ENCODE results near the gene ZMYND10.

ZMYND10 gene

DNA sequence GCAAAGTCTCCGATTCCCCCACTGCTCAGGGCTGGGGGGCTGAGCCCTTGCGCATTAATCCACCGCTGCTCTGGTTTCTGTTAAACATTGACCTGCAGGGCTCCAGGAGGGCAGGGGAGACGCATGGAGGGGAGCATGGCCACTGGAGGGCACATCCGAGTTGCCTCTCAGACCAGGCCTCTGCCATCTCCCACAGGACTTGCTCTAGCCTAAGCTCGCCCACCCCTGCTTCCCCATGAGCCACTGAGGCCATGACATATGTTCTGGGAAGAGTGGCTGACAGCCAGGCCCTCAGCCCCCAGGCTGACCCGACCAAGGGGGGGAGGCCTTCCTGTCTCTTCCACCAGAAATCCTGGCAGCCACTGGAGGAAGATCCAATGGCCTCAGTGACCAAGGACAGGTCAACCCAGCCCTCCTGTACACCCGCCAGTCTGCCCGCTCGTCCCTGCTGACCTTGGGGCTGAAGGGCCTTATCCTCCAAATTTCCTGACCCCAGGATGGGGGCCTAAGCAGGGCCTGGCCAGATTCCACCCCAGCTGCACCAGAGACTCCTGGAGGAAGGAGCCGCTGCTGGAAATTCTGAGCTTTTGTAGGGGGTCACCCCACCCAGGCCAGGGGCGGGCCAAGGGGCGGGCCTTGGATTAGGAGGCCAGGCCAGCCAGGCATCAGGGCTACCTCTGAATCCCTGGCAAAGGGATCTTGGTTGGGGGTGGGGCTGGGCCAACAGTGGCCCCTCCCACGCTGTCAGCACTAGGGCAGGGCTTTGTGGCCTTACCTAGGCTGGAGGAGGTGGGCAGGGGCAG is 42.3 kb downstream of the ZMYND10 start, which contains the start of gene HYAL1:
Gene HYAL1 (minus strand): TSS at position 562 of the 803 bp plus-strand sequence. CDS start 618 bp downstream, outside the sequence.
- no peak for DNase-seq (ENCODE audit: low read depth in 2 of 2)

DNA sequence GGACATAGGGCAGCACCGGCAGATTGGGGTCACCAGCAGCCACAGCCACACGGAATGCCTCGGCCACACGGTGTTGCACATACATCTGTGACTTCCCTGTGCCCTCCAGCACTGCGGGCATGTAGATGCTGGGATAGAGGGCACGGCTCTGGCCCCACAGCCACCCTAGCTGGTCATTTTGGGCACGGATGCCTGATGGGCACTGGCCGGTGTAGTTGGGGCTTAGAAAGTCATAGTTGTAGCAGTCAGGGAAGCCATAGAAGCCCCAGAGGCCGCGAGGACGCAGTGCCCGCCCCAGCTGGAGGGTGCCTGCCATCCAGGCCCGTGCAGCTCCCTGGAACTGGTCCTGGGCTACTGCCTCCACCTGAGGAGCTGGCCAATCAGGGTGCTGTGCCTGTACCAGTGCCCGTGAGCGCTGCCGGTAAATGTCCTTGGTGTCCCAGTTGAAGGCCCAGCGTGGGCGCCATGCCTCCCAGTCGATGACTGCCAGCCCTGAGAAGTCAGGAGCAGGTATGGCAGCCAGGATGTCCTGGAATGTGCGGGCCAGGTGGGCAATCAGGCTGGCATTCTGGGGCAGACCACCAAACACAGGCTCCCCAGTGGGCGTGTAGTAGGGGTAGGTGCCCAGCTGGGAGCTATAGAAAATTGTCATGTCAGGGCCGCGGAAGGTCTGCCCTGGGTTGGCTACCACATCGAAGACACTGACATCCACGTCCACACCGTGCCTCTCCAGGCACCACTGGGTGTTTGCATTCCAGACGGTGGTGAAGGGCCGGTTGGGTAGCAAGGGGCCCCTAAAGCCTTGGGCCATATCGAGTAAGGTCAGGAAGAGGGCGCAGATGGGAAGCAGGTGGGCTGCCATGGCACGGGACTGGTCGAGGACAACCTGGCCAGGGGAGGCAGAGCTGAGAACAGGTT is 43.2 kb downstream of the ZMYND10 start:
- no peak for DNase-seq (ENCODE audit: low read depth in 2 of 2)

DNA sequence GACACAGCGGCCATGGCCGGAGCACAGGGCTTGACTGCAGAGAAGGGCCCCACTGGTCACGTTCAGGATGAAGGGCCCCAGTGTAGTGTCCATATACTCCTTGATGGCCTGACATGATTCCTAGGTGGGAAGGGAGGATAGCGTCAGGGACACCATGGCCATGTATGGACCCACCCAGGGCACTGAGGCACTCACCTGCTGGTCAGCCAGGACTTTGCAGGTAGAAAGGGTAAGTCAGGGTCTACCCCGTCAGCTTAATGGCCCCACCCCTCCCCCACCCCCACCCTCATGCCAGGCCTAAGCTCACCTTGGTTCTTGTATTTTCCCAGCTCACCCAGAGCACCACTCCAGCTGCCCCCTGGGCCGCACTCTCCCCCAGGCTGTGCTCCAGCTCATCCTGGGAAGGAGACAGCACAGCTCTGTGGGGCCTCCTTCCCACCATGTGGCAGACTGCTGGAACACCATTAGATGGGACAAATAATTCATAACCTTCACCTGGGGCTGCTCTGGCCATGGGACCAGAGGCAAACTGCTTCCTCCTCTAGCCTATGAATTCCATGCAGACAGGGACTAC is 44.8 kb downstream of the ZMYND10 start:
- no peak for DNase-seq (ENCODE audit: low read depth in 2 of 2)

DNA sequence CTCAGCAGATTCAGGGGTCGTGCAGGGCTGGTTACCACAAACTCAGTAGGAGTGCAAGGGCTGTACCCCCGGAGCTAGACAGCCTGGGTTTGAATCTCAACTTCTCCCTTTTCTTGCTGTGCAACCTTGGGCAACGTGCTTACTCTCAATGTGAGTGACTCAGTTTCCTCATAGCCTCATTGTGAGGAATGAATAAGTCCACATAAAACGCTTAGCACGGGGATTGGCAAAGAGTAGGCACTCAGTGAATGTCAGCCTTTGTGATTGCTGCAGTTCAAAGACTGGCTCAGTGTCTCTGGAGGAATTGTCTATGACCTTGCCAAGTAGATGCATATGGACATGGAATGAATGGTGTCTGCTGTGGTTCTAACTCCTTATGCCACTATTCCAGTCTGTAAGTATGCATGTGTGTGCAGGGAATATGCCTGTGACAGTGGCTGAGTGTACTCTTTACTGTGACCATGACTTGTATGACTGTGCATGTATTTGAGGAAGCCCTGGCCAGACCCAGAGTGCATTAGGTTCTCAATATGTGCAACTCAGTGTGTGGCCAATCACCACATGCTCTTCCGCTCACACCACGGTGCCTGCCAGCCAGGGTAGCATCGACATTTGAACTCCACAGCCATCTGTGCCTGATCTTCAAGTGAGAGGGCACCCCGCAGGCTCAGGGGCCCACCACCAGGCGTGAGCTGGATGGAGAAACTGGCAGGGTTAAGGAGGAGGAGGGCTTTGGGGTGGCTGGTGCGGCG is 45.4 kb downstream of the ZMYND10 start:
- DNase-seq (ENCODE audit: low read depth in 2 of 2) = no peak

DNA sequence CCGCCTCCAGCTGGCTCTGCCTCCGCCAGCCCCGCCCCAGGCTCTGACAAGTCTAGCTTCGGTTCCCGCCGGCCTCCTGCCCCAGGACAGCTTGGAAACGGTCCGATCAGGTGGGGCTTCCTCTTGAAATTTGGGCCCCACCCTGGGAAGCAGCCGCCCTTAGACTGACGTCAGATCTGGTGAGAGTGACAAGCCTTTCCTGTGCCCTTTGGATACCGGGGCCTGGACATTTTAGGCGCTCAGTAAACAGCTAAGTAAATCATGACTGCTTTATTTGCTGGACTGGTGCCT is 45.9 kb downstream of the ZMYND10 start:
- DNase-seq (ENCODE audit: low read depth in 2 of 2) = no peak

DNA sequence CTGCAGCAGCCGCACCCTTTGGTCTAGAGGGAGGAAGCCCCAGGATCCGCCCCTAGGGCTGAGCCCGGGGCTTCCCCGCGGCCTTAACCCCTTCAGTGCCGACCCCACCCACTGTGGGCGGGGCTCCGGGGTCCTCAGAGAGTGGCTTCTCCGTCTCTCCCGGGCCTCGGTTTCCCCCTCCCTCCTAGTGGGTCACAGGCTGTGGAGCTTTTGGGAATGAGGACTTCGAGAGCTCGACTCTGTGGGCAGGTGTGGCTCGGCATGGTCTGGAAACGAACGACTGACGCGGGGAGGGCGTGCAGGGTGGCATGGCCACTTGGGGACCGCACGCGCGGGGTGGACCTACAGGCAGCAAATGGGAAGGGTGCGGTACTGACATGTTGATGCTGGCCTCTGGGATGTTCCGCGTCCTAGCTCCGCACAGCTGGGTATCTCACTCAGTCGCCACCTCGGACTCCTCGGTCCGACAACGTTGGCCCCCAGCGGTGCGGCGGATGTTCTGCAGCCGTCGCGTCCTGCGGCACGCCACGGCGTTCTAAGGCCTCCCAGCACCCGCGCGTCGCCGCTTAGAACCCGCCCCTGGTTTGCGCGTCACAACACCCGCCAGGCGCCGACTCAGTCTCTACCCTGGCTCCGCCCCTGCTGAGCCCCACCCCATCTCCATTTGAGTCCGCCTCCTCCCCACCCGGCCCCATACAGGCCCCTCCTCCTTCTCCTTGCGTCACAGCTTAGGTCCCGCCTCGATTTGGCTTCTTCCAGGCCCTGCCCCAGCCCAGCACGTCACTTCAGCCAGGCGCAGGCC is 46.5 kb downstream of the ZMYND10 start, which contains the start of the genes HYAL3 and NAA80:
Gene HYAL3 (minus strand): TSS at position 570 of the 802 bp plus-strand sequence. CDS start 3,803 bp downstream, outside the sequence.
Gene NAA80 (minus strand): TSS at position 570 of the 802 bp plus-strand sequence. CDS start 1,942 bp downstream, outside the sequence.
- peak; percentile 98 for DNase-seq (ENCODE audit: low read depth in 2 of 2)

DNA sequence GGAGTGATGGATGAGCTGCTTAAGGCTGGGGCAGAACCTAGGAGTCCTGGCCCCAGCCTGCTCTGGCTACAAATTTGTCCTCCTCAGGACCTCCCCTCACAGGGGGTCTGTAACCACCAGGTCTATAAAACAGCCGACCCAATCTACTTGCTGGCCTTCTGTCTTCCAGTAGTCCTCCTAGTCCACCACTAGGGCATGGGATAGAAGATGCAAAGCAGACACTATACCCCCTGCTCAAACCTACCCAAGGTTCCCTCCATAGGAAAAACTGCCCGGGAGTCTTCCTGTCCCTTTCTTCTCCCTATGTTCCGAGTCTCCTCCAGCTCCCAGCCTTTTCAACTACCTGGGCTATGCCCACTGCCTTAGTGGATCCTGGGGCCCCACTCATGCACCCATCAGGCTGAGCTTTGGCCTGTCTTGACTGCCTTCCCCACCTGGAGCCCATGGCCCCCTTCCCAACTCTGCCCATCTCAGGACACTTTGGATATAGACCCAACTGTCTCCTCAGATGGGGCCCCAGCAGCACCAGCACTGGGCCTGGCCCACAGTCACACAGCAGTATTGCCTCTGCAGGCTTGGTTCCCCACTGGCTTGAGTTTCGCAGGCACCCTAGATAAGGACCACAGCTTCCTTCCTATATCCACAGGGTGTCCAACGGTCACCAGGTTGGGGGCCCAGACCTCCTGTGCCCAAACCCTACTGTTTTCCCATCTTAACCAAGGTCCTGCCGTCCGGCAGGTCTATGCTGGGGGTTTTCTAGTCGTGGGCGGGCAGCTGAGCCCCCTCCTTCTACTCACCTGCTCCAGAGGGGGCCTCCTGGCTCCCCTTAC is 47.4 kb downstream of the ZMYND10 start:
- no peak for DNase-seq (ENCODE audit: low read depth in 2 of 2)

DNA sequence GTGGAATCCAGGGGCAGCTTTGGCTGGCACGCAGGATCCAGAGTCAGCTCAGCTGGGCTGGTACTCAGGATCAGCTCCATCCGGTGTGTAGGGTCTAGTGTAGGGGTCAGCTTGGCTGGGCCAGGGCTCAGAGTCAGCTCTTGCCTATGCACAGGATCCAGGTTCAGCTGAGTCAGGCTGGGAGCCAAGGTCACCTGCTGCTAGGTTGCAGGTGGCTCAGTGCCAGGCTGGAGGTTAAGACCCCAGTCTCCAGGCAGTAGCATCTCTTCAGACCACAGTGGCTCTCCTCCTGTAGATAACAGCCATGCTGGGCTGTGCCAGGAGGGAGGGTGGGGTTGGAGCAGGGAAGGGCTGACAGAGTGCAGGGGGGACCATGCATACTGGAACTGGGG is 48.2 kb downstream of the ZMYND10 start:
- DNase-seq (ENCODE audit: low read depth in 2 of 2) = no peak

DNA sequence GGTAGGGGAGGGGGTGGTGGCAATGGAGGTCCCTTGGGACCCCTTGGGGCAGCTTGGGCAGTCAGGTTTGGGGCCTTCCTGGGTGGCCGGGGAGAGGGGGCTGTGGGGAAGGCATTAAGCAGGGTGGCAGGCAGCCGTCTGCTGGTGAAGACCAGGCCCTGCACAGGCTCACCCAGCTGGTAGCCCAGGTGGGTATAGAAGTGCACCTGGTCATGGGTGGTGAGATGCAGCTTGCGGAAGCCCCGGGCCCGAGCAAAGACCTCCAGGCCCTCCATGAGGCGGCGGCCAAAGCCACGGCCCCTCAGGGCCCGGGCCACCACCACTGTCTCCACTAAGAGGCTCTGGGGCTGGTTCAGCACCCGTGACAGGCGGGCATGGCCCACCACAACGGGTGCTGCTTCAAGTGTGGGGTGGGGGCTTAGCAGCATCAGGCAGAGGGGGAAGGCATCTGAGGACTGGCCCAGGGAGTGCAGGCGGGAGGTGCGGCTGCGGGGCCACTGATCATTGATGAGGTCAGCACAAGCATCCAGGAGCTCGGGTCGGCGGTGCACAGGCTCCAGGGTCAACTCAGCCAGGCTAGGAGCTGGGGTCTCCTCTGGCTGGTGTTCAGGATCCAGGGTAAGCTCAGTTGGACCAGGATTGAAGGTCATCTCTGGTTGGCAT is 48.7 kb downstream of the ZMYND10 start:
- DNase-seq (ENCODE audit: low read depth in 2 of 2) = no peak

DNA sequence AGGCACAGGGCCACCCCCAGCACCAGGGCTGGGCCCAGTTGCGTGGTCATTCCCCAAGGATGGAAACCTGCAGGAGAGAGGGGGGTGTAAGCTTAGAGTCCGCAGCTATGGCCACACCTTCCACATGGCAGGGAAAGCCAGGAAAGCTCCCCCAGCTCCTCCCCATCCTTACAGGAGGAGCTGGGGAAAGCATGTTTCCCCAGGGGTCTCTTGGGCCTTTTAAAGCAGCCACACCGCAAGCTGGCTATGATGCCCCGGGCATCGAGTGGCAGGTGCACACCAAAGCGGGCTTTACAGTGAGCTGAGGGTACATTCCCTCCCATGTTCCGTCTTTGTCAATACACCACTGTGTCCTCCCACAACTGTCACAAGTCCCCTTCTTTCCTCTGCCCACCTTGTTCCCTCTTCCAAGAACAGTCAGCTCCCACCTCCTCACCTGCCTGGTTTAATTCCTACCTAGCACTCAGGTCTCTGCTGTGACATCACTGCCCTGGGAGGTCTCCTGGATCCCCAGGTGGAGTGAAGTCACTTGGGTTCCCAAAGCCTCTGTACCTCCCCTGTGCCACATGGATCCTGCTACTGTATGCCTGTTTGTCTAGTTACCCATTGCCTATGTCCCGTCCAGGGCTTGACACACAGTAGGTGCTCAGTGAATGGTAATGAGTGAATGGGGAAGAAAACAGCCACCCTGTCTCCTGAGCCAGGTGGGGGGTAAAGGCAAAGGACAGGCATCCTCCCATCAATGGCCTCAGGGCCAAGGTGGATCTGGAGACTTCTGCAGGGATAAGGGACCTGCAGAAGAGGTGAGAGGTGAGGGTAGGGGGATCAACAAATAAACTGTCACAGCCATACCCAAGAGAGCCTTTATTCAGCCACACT is 49.7 kb downstream of the ZMYND10 start:
- no peak for DNase-seq (ENCODE audit: low read depth in 2 of 2)

DNA sequence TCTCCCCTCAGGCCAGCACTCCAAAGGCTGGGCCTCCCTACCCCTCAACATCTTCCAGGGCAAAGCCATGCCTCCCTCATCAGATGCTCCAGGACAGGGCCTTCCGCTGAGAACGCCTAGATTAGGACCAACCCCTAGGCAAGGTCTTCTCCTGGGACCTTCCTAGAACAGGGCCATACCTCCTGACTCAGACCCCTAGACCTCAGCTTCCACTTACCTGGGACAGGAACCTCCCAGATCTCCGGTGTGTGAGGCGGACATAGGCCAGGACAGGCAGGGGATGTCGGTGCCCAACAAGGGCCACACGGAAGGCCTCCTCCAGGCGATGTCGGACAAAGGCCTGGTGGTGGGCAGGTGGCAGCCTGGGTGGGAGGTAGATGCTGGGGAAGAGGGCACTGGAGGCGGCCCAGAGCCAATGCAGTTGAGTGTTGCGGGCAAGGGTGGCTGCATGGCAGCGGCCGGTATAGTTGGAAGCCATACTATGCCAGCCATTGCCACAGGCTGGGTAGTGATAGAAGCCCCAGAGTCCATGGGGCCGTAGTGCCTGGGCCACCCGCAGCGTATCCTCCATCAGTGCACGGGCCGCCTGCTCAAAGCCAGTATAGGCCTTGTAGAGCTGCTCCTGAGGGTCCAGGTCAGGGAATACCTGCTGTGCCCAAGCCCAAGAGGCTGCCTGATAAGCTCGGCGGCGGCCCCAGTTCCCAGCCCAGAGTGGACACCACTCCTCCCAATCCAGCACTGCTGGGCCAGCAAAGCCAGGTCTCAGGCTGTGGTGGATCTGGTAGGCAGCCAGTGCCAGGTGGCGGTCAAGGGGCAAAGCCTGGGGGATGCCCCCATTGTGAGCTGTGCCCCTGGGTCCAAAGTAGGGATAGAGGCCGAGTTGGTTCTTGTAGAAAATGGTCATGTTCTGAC is 50.8 kb downstream of the ZMYND10 start:
- no peak for DNase-seq (ENCODE audit: low read depth in 2 of 2)

DNA sequence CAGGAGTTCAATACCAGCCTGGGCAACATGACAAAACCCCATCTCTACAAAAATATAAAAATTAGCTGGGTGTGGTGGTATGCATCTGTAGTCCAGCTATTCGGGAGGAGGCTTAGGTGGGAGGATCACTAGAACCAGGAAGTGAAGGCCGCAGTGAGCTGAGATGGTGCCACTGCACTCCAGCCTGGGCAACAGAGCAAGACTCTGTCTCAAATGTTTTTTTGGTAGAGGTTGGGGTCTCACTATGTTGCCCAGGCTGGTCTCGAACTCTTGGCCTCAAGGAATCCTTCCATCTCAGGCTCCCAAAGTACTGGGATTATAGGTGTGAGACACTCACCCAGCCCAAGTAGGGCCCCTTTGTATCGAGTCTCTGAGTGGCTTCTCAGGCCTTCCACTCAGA is 51.4 kb downstream of the ZMYND10 start:
- no peak for DNase-seq (ENCODE audit: low read depth in 2 of 2)

DNA sequence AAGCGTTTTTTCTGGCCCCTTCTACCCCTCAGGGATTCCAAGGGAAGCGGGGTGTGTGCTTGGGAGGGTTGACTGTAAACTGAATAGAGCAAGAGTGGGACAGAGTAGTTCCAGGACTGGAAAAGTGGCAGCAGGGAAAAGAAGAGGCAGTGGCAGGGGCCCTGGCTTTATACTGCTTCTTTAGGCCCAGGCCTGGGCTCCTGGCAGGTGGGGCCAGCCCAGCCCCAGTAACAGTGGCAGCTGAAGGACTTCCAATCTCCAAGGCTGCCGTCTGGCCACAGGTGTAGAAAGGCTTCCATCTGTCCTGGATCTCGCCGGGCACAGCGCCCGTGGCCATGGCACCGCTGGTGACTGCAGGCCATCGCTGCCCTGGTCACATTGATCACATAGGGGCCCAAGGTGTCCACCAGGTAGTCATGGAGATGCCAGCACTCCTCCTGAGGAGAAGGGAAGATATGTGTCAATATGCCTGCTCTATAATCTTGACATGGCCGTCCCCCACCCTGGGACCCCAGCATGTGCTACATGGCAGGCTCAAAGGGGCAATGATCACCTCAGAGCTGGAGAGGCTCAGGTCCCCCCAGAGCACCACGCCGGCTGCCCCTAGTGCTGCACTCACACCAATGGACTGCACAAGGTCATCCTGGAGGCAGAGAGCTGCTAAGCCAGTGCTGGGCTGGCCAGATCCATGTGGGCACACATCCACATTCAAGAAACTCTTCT is 52.3 kb downstream of the ZMYND10 start:
- no peak for DNase-seq (ENCODE audit: low read depth in 2 of 2)

DNA sequence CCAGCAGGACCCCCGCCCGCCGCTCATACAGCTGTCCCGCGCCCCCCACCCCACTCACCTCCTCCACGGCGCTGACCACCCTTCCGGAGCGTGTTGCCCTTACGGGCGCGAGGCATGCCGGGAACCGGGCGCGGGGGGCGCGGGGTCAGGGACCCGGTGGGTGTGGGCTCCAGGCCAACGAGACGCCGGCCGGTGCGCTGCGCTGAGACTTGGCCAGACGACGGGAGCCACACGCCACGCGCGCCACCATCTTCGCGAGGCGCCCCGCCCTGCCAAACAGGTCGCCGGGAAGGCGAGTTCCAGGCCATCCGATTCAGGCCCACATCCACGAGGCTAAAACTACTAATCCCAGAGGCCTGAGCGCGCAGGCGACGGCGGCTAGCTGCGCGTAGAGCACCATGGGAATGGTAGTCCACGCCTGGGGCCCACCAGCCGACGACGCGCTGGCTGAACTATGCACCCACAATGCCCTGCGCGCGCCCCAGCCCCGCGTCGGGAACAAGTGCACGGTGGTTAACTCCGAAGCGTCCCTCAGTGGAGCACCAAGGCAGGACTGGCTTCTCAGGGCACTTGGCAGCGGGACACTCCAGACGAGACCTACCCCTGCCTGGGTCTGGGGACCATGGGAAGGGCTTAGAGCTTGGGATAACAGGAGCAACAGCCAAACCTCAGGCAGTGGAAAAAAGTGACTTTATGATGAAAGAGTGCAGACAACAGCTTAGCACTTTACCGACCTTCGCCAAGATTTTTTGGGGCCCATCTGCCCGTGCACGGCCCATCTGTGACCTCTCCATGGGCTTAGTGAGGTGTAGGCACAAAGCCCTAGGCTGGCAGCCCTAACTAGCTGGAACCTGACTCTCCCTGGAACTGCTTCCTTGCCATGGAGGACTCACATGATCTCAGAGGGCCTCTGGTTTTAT is 53.1 kb downstream of the ZMYND10 start, which contains the start of gene IFRD2:
Gene IFRD2 (minus strand): TSS at position 271 of the 920 bp plus-strand sequence. CDS start 155 bp downstream, at position 116.
- DNase-seq (ENCODE audit: low read depth in 2 of 2) = peak; percentile 90 to 91

Data from fibroblast of skin of left biceps (primary cell).